Right lobe of liver (tissue), 4 donors: ENCODE results near the gene CDC16.

ENCODE experiments used
- POLR2A ChIP-seq: fragments of 450-650 bp; IDR thresholded peaks from one replicate; pipeline ENCODE4 v1.6.1; 2017; ENCODE audit warnings: antibody characterized with exemption, mild to moderate bottlenecking
- TF ChIP-seq, protein P1 (sequence below), 4 donors: fragments of 200-600 bp in 3 of 4; fragments of 450-650 bp in 1 of 4; IDR thresholded peaks; one replicate each; pipeline versions ENCODE4 v1.5.1 to v1.8.0; 2016 to 2022; ENCODE audit warnings: antibody characterized with exemption in 4 of 4, mild to moderate bottlenecking in 2 of 4
- donor health status: DM: no; HTN: no; CAD: no.
- donor health status: DM: no; HTN: no; CAD: no.
- donor health status: DM: no; HTN: yes; CAD: no.

DNA sequence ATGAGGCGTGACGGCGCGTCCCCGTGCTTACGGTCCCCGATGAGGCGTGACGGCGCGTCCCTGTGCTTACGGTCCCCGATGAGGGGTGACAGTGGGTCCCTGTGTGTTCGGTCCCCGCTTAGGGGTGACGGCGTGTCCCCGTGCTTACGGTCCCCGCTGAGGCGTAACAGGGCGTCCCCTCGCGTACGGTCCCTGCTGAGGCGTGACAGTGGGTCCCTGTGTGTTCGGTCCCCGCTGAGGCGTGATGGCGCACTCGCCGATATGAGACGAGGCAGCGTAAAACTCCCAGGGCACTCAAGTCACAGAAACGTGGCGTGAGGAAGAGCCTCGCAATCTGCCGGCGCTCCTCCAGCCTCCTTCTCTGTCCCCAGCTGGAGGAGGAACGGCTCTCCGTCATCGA is 34.7 kb upstream of the CDC16 start:
- TF ChIP-seq, protein P1, sequence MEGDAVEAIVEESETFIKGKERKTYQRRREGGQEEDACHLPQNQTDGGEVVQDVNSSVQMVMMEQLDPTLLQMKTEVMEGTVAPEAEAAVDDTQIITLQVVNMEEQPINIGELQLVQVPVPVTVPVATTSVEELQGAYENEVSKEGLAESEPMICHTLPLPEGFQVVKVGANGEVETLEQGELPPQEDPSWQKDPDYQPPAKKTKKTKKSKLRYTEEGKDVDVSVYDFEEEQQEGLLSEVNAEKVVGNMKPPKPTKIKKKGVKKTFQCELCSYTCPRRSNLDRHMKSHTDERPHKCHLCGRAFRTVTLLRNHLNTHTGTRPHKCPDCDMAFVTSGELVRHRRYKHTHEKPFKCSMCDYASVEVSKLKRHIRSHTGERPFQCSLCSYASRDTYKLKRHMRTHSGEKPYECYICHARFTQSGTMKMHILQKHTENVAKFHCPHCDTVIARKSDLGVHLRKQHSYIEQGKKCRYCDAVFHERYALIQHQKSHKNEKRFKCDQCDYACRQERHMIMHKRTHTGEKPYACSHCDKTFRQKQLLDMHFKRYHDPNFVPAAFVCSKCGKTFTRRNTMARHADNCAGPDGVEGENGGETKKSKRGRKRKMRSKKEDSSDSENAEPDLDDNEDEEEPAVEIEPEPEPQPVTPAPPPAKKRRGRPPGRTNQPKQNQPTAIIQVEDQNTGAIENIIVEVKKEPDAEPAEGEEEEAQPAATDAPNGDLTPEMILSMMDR (IDR thresholded peaks at IDR 0.05) = no peak
- TF ChIP-seq POLR2A = no peak
